HepG2 (cell line): ENCODE measurements around the gene LIN7A. TPM values are rescaled to one million over a fixed set of nuclear protein-coding genes. Genes with fewer than 3 reads are reported as not detected.
A peak's percentile ranks its signal among the peaks of the same experiment; 100 is the strongest.

Experiments
- CC2D1A ChIP-seq: sonication (generic); formaldehyde crosslinking; IDR thresholded peaks from 2 replicates; pipeline ENCODE4 v1.8.1; 2023; ENCODE audit warnings: mild to moderate bottlenecking, missing genetic modification reagents
- HINFP ChIP-seq: sonication (generic); formaldehyde crosslinking; IDR thresholded peaks from 2 replicates; pipeline ENCODE4 v1.4.0; 2020; ENCODE audit warnings: low read depth, mild to moderate bottlenecking, missing genetic modification reagents
- KMT2B ChIP-seq: IDR thresholded peaks from 2 replicates; pipeline ENCODE4 v1.6.1; 2016; ENCODE audit warnings: missing genetic modification reagents, missing compliant biosample characterization
- MZF1 ChIP-seq: sonication (generic); formaldehyde crosslinking; IDR thresholded peaks from 2 replicates; pipeline ENCODE4 v1.8.1; 2023; ENCODE audit warnings: mild to moderate bottlenecking, missing genetic modification reagents, borderline replicate concordance
- PATZ1 ChIP-seq: sonication (generic); formaldehyde crosslinking; IDR thresholded peaks from 2 replicates; pipeline ENCODE4 v1.4.0; 2020; ENCODE audit warnings: missing genetic modification reagents
- YY1 ChIP-seq: IDR thresholded peaks from 2 replicates; pipeline ENCODE4 v1.6.1; 2011; ENCODE audit warnings: low read length, low read depth, moderate library complexity, mild to moderate bottlenecking; ENCODE audit not compliant: insufficient read depth, insufficient replicate concordance
- ZBTB26 ChIP-seq: IDR thresholded peaks from 2 replicates; pipeline ENCODE4 v1.6.1; 2016; ENCODE audit warnings: missing compliant biosample characterization, missing genetic modification reagents, borderline replicate concordance
- ZBTB49 ChIP-seq: sonication (generic); formaldehyde crosslinking; IDR thresholded peaks from 2 replicates; pipeline ENCODE4 v1.4.0; 2020; ENCODE audit warnings: missing genetic modification reagents, borderline replicate concordance
- ZKSCAN5 ChIP-seq: sonication (generic); formaldehyde crosslinking; IDR thresholded peaks from 2 replicates; pipeline ENCODE4 v1.5.1; 2020; ENCODE audit warnings: mild to moderate bottlenecking, missing genetic modification reagents
- ZNF101 ChIP-seq: sonication (generic); formaldehyde crosslinking; IDR thresholded peaks from 2 replicates; pipeline ENCODE4 v1.4.0; 2020; ENCODE audit warnings: mild to moderate bottlenecking, low read depth, missing genetic modification reagents, borderline replicate concordance
- ZNF691 ChIP-seq: sonication (generic); formaldehyde crosslinking; IDR thresholded peaks from 2 replicates; pipeline ENCODE4 v1.4.0; 2020; ENCODE audit warnings: missing genetic modification reagents, low read depth, mild to moderate bottlenecking, borderline replicate concordance
- ZSCAN31 ChIP-seq: sonication (generic); formaldehyde crosslinking; IDR thresholded peaks from 2 replicates; pipeline ENCODE4 v1.5.0; 2020; ENCODE audit warnings: low read depth, mild to moderate bottlenecking, missing genetic modification reagents
- polyA plus RNA-seq, 8 experiments: library from polyadenylated mRNA; depleted of rRNA in 3 of 8; stranded (reverse) in 7 of 8; unstranded in 1 of 8; fragments of >200 nt; fragmentation: Illumina TruSeq in 4 of 8; extraction: Trizol in 4 of 8; gene quantifications; 2 replicates each; pipeline versions ENCODE4 v1.2.1 to v1.2.3, GENCODE V29; 2011 to 2016; ENCODE audit warnings: low read depth in 4 of 8, missing spikeins in 1 of 8, mixed read lengths in 1 of 8; ENCODE audit not compliant: insufficient read depth in 1 of 8
- total RNA-seq, 5 experiments: library from RNA; depleted of rRNA; stranded (reverse); fragments of >200 nt; fragmentation: Illumina TruSeq; extraction: Trizol; gene quantifications; 2 replicates each; pipeline ENCODE4 v1.2.3, GENCODE V29; 2016; ENCODE audit warnings: low read depth in 1 of 5

The LIN7A gene
- total and polyA plus RNA-seq, 2 of the 13 experiments (the other 11 are each of a cell fraction or from before 2014, with no cell fraction given): 18.5 to 19.2 TPM

- TF ChIP-seq ZBTB49 (CRISPR knock-in tag): no peak
- peak; percentile 64 for TF ChIP-seq YY1
- 0 out of 2 replicates have a peak, but pooled peaks have one; percentile 43 for TF ChIP-seq MZF1
- 0 out of 2 replicates have a peak, but pooled peaks have one; percentile 28 for TF ChIP-seq ZBTB26 (CRISPR knock-in tag)
- TF ChIP-seq ZKSCAN5 (CRISPR knock-in tag): no peak
- no peak for TF ChIP-seq CC2D1A (CRISPR knock-in tag)
- no peak for TF ChIP-seq ZNF101 (CRISPR knock-in tag)
- TF ChIP-seq ZNF691 (CRISPR knock-in tag): no peak
- no peak for TF ChIP-seq HINFP (CRISPR knock-in tag)
- TF ChIP-seq PATZ1 (CRISPR knock-in tag): 0 out of 2 replicates have a peak, but pooled peaks have one; percentile 16
- TF ChIP-seq KMT2B: peak; percentile 5
- TF ChIP-seq ZSCAN31: 0 out of 2 replicates have a peak, but pooled peaks have one; percentile 4
These were observed at the start of gene LIN7A (continued) for GRCh38 chr12:80937391-80938238.
